AG20443 (cell line): ENCODE measurements around the gene CCNL2.
"Not testable (repeated sequence)": the region's sequence is repeated elsewhere in the genome, so short reads cannot be mapped to it uniquely, and the experiment has no call there.

Source experiments
- DNase-seq: peaks from one replicate; pipeline ENCODE4 v3.0.0; 2012; ENCODE audit warnings: low spot score, mixed read lengths

The CCNL2 gene

GRCh38 chr1:1432274-1432950 lies 33.3 kb upstream of the CCNL2 start:
- no peak for DNase-seq

- no peak for DNase-seq
Measured at GRCh38 chr1:1431845-1432273, 32.7 kb upstream of the CCNL2 start.

- no peak for DNase-seq
Measured at GRCh38 chr1:1430992-1431844, 32.1 kb upstream of the CCNL2 start.

GRCh38 chr1:1430114-1430982 lies 31.2 kb upstream of the CCNL2 start:
- peak; percentile 64 for DNase-seq

- peak; percentile 17 for DNase-seq
Measured at GRCh38 chr1:1429671-1430073, 30.5 kb upstream of the CCNL2 start.

- not testable (repeated sequence) for DNase-seq
Measured at GRCh38 chr1:1428967-1429366, 29.8 kb upstream of the CCNL2 start.

GRCh38 chr1:1428174-1428573 lies 29.0 kb upstream of the CCNL2 start:
- DNase-seq = no peak

- DNase-seq = no peak
Measured at GRCh38 chr1:1427820-1428148, 28.6 kb upstream of the CCNL2 start.

- peak; percentile 69 for DNase-seq
Measured at GRCh38 chr1:1427106-1427819, 28.1 kb upstream of the CCNL2 start.

- DNase-seq = no peak
Measured at GRCh38 chr1:1426496-1427105, 27.5 kb upstream of the CCNL2 start.

GRCh38 chr1:1425753-1426495 lies 26.8 kb upstream of the CCNL2 start:
- DNase-seq = peak; percentile 16

- DNase-seq = no peak
Measured at GRCh38 chr1:1425426-1425752, 26.3 kb upstream of the CCNL2 start.

GRCh38 chr1:1424707-1425106 lies 25.6 kb upstream of the CCNL2 start:
- DNase-seq = no peak

GRCh38 chr1:1423245-1423597 lies 24.1 kb upstream of the CCNL2 start:
- no peak for DNase-seq

GRCh38 chr1:1422465-1423244 lies 23.5 kb upstream of the CCNL2 start:
- DNase-seq = no peak

GRCh38 chr1:1421907-1422464 lies 22.9 kb upstream of the CCNL2 start:
- DNase-seq = no peak

- DNase-seq = no peak
Measured at GRCh38 chr1:1421147-1421906, 22.2 kb upstream of the CCNL2 start, which contains the start of gene ANKRD65. TSS of gene ANKRD65 (minus strand) at chr1:1421276. CDS start at chr1:1421005, 271 bp downstream.

GRCh38 chr1:1420654-1421141 lies 21.6 kb upstream of the CCNL2 start:
- DNase-seq = no peak
